GM21526 (cell line): ENCODE measurements around the gene TBC1D4.
A peak's percentile ranks its signal among the peaks of the same experiment; 100 is the strongest.

Source experiments
- ATAC-seq: cut with Tn5 transposase; IDR thresholded peaks from one replicate; pipeline ENCODE4 v1.9.1; 2021; ENCODE audit warnings: moderate library complexity; ENCODE audit not compliant: unreplicated experiment, low FRiP score

The TBC1D4 gene

DNA sequence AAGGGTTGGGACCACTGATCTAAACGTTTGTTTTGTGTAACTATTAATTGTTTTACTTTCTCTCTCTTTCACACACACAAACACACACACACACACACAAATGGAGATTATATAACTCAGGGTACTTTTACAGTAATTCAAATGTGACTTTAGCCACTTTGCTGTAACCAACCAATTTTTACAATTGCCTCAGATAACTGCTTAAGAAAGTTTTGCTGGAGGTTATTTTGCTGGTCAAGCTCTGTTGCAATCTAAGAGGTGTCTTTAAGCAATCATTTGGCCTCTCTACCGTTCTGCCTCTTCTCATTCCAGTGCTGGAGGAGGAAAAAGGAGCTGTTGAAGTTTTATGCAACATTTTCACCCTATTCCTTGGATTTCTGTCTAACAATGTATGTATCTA lies 63.0 kb downstream of the TBC1D4 start:
- ATAC-seq: no peak

DNA sequence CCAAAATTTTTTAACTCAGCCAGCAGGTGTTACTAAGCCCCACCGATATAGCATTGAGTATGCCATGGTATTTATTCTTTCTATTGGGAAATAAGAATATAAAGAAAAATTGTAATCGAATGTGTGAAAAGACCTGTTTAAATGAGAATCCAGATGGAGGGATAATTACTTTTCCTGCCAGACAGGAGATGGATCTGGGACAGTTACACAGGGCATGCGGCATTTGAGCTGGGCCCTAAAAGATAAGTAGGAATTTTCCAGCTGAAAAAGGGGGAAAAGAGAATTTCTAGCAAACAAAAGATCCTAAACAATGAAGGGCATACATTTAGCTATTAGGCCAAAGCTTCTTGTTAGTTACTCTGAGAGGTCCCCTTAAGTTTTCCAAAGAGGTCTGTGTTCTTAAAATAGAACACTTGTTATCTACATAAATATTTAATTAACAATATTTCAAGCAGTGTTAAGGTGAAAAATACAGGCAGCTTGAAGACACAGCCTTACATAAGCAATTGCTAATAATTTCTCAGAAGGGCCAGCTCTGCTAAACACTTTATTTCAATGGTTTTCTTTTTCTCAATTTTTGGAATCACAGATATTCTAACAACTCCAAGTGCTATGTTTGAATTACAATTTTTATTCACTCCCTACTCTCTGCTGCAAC lies 63.7 kb downstream of the TBC1D4 start:
- no peak for ATAC-seq

DNA sequence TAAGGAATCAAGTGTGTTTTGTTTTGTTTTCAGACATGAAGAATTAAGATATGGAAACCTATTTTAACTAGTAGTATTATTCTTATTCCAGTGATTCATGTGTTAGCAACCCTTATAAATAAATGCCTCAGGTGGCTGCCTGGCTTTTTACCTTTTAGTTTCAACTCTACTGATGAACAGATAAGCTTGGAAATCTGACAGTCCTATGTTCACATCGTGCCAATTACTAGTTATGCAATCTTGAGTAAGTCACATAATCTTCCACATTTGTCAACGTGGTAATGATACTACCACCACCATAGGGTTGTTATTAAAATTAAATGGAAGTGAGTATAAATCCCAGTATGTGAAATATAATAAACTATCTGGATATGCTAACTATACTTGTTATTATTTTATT lies 64.3 kb downstream of the TBC1D4 start:
- no peak for ATAC-seq

DNA sequence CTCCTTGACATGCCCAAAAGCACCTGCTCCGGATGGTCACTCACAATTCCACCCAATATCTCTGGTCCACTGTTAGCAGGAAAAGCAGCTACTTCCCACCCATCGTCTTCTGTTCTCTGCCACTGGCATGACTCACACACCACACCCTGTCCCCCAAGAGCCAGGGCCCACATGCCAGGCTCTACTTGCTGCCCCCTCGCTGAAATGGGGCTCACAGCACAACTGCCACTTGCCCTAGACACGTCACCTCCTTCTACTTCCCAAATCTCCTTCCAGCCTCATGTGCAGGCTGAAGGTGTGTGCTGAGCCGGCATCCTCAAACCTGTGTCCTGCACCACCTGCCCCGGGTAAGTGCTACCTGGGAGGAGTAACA lies 65.0 kb downstream of the TBC1D4 start:
- ATAC-seq: peak; percentile 14

DNA sequence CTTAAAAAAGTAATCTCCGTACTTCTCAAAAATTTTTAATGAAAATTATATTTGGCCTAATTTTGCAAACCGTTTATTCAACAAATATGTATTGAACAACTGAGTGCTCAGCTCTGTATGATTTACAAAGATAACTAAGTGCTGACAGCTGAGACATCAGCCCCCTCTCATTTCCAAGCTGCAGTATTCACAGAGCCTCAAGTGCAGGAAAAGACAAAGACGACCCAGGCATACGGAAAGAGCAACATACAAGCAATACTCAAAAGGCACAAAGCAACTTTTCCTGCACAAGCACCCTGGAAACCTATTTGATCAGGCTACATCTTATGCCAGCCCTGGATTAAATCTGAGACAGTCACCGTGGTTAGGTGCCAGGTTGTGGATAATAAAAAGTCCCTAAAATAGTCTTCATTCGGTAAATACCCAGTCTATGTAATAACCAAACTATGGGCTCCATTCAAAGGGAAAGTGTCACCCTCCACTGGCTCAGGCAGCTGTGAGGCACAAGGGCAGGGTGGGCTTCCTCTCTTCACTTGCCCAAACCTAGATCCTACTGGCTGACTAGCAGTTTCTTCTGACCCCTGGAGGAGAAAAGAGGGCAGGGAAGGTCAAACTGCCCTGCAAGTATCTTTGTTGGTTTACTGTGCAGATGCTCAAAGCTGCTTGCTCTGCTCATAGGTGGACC lies 65.5 kb downstream of the TBC1D4 start:
- ATAC-seq: peak; percentile 56

DNA sequence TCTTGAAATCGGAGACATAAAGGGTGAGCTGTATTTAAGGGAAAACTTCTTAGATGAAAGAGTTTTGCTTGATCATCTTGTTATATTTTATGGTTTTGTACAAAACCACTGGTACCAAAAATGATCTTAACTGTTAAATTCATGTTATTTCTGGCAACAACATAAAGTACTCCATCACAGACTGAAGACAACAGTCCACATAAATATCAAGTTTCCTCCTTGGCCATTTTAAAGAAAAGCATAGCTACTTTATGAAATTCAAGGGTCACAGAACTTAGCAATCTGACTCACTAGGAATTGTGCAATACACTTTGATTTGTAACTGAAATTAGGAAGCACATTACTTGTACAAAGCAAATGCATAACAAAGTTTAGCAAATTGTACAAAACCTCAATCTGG lies 66.3 kb downstream of the TBC1D4 start:
- ATAC-seq: no peak

DNA sequence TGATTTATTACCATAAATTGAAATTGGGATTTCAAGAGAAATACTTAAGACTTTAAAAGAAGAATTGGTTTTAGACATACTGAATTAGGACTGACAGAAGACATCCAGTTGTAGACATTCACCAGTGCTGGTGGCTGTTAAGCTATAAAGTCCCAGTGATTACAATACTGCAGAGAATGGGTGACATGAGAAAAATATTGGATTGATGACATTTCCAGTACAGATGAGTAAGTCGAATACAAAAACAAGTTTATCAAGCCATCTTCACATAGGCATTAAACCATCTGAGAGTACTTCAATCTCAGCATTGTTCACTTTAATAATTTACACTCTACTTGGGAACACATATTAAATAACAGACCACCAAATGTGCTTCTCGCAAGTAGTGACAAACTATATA lies 66.8 kb downstream of the TBC1D4 start:
- ATAC-seq: no peak

DNA sequence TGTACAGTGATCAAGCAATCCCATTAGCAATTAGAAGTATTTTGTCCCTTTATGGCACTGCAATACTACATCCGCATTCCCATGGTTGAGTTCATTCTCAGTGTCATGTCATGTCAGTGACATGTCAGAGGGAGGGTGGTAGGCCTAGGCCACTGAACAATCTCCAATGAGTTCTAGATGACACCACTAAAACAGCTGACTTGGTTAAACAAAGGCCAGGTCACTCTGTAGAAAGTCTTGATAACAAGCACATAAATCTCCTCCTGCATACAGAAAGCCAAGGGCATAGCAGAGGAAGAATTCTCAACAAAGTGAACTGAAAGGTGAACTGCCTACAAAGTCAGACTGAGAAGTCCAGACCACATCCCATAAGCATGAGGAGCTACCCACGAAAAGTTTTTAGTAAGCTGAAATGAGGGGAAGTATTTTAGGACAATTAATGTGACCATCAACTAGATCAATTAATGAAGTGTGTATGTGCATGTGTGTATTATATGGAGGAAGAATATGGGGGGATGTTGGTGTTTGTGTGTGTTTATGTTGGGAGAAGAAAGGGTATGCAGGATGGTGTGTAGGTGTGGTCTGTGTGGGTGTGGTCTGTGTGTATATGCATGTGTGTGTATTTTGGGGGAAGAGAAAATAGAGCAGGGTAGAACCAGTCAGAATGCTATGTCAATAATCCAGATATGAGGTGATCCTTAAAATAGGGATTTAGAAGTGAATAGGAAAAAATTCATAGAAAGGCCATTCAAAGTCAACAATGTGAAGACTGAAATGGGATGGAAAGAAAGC lies 67.7 kb downstream of the TBC1D4 start:
- no peak for ATAC-seq

DNA sequence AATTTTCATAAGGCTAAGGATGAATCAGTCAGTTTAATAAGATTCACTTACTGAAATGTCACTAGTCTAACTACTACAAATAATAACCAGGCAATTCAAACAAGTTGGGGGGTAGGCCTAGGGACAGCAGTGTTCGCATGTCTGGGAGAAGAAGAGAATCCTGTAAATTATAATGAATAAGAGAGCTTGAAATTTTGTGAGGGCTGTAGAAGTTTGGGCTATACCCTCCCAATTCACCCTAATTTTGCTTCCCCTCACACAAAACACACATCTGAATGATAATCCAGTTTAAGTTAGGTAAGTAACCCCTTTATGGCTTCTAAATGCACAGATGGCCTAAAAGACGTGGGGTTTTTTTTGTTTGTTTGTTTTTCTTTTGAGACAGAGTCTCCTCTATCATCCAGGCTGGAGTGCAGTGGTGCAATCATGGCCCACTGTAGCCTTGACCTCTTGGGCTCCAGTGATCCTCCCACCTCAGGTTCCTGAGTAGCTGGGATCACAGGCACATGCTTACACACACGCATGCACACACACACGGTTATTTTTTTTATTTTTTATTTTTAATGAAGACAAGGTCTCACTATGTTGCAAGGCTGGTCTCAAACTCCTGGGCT lies 69.9 kb downstream of the TBC1D4 start:
- ATAC-seq: no peak

DNA sequence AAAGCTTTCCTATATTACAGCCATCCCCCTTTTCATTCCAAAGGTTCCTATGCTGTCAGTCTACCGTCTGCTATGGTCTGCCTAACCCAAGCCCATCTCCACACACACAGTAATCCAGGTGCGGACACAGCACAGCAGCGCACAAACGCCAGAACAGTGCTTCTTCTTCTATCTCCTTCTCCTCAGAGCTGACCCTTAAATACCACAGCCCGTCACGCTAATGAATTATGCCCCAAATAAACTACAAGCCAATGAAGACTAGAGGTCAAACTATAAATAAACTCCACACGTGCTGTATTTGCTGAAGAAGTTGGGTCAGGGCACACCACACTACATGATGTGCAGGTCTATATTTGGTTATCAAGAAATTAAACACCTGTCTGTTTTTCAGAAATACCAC lies 71.8 kb downstream of the TBC1D4 start:
- no peak for ATAC-seq

DNA sequence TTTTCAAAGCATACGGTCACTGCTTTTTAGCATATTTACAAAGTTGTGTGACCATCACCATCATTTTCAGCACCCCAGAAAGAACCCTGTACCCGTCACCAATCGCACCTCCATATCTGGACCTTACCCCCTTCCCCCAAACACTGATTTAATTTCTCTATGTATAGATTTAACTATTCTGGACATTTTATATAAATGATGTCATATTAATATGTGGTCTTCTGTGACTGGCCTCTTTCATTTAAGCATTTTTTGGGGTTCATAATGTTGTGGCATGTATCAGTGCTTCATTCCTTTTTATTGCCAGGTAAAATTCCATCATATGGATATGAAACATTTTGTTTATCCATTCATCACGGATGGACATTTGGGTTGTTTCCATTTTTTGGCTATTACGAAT lies 74.0 kb downstream of the TBC1D4 start:
- ATAC-seq: no peak

DNA sequence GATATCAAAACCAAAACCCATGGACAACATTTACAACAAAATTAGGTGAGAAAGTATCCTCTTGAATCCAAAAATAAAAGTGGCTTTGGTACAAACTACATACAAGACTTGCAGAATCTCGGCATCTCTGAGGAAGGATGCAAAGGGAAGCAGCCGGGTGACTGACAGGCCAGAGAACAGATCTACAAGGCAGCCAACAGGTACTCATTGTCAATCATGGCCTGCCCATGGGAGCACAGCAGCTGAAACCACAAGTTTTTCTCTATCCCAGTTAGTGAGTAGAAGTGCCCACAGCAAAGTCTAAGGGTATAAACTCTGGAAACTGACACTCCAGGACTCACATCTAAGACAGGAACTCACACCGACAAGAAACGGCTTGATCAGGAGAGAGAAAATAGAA lies 74.5 kb downstream of the TBC1D4 start:
- ATAC-seq: no peak

DNA sequence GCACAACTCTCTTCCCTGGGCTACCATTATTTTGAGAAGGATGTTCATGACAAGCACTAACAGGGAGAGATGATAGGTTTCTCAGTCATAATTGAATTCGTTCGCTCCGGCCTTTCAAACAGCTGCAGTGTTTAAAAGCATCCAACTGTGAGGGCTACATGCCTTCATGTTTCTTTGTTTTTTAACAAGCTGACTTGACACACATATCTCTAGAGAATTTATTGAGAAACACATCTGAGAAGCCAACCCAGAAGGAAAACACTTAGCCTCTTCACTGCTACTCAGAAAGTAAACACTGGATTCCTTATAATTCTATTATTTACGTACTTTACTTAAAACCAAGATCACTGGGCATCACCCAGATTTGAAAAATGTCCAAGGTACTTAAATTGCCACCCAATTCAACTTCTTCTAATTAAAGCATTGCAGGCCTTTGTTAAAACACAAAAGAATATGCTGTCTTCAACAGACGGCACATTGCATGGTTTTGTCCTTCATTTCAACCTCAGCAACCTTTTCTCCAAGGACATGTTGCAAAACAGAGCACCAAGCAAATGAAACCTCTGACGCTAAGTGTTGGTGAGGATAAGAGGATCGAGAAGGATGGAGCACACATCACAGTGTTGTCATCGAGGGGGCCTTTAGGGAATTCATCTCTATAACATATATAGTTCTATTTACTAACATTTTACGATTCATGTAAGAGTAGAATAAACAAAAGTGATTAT lies 75.8 kb downstream of the TBC1D4 start:
- no peak for ATAC-seq

DNA sequence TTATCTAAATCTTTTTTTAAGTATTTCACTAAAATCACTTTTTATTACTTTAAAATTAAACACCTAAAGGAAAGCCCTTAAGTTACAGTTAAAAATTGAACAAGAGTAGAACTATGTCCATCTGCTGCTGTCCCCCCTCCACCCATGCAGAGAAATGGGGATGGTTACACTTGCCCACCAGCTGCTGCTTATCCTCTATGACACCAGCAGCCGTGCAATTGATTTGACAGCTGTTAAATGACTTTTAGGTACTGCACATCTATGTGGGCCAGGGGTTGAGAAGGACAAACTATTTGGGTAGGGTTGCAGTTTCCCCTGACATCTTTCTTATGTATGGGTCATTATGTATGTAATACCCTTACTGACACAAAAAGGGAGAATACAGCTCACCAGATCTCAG lies 77.2 kb downstream of the TBC1D4 start:
- no peak for ATAC-seq

DNA sequence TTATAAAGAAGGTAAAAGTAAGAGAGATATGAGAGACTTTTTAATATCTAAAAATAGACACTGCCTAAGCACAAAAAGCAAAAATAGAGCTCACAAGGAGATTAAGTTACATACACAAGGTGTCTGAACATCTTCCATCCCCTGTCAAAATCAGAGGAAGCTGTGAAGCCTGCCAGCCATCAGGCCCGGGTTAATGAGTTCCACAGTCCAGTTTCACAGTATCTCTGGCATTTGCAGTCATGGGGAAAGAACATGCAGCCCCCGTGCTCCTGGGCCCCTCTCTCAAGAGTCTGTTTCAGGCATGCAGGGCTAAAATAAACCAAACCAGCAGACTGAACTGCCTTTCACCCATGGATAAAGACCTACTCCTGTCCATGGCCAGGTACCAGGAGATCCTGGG lies 79.2 kb downstream of the TBC1D4 start:
- ATAC-seq: no peak

DNA sequence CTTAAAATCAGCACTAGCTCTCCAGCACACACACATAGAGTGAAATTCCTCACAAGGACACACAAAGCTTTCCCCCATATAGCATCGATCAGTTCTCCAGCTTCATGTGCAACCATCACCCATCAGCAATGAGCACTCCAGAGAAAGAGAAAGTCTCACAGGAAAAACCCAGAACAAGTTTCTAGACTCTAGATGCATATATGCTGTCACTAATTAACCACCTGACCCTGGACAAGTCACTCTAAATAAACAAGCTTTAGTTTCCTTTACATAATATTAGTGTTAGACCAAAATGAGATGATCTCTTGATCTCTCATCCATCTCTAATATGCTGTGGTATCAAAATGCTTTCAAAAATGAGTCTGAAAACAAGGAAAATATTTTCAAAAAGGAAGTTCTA lies 81.2 kb downstream of the TBC1D4 start:
- no peak for ATAC-seq

DNA sequence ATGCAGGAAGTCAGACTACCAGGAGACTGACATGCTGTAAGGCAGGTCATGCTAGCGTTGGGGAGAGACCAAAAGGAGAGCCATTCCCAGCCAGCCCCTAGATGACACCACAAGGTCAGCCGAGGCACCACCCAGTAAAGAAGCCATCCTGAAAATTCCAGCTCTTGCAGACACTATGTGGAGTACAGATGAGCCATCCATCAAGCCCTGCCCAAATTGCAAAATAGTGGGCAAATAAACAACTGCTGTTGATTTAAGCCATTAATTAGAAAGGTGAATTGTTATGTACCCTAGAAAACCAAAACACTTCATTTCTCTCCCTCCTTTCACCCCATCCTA lies 82.1 kb downstream of the TBC1D4 start:
- no peak for ATAC-seq

DNA sequence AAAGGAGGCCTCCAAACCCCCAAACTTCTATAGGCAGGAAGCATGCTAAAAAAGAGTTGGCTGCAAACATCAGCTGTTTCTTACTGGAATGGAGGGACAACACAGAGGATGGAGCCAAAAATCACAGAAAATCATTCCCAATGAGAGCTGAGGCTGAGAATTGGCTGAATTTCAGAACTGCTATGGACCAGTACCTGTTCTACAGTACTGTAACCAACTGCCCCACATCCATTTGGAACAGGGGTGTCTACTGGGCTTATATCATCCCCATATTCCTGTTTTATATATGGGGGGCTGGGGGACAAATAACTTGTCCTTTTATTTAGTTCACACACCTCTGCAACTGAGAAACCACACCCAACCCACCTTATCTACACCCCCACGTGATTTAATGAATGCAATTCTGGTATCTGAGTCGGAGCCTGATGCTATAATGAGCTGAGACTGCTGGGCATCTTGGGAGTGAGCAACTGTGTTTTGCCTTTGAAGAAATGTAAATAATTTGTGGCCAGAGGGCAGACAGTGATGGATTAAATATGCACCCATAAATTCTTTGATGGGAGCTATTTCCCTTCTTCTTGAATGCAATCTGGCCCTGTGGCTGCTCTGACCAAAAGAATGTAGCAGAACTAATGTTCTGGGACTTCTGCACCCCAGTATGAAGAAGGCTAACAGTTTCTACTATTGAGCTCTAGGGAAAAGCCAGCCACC lies 82.6 kb downstream of the TBC1D4 start:
- ATAC-seq: no peak

DNA sequence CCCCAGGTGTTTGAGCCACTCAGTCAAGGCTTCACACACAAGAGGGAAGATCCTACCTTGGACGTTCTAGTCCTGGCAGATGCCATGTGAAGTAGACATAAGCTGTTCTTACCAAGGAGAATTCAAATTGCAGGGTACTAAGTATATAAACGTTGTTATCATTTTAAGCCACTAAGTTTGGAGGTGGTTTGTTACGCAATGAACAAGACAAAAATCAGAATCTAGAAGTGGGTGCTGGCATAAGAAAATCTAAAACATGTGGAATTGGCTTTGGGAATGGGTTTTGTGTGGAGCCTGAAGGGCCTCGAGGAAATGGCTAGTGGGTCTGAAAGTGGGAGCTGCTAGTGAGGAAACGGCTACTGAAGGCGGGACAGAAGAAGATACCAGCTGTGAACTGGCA lies 83.9 kb downstream of the TBC1D4 start:
- ATAC-seq: no peak

DNA sequence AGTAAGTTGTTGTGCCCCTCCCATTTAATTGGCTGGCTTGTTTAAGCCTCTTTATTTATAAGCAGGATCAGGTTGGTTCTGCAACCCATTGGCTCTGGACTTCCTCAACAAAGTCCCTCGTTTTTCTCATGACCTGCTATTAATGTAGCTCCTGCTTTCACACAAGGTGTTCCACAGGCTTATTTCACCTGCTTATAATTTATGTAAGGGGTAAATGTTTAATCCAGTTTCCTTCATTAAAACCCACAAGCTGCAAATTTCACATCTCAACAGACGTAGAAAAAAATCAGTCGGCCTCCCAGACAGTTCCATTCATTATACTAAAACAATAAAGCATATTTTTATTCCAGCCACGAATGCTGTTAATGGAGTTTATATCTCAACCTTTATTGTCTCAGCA lies 86.1 kb downstream of the TBC1D4 start:
- ATAC-seq: no peak
